CD4-positive, alpha-beta T cell treated with Interleukin-15 for 4 hours (primary cell): ENCODE results near the gene PTN.

Source experiments
- DNase-seq: peaks from one replicate; pipeline ENCODE4 v3.0.0-alpha.2; 2020; ENCODE audit warnings: low spot score

PTN gene

GRCh38 chr7:137343281-137343841 lies at the start of gene PTN:
PTN (minus strand) TSS chr7:137343733; CDS start chr7:137254973, 88,760 bp downstream.
- DNase-seq: no peak

- no peak for DNase-seq
Measured at GRCh38 chr7:137390076-137390475, 46.5 kb upstream of the PTN start.

GRCh38 chr7:137388916-137389315 lies 45.4 kb upstream of the PTN start:
- DNase-seq: no peak

- DNase-seq: no peak
Measured at GRCh38 chr7:137386966-137387365, 43.4 kb upstream of the PTN start.

- DNase-seq: no peak
Measured at GRCh38 chr7:137381045-137381444, 37.5 kb upstream of the PTN start.

GRCh38 chr7:137373507-137373906 lies 30.0 kb upstream of the PTN start:
- DNase-seq: no peak

GRCh38 chr7:137371616-137372015 lies 28.1 kb upstream of the PTN start:
- no peak for DNase-seq

- DNase-seq: no peak
Measured at GRCh38 chr7:137366995-137367394, 23.5 kb upstream of the PTN start.

- no peak for DNase-seq
Measured at GRCh38 chr7:137363683-137364082, 20.1 kb upstream of the PTN start.

GRCh38 chr7:137360087-137360679 lies 16.6 kb upstream of the PTN start:
- DNase-seq: no peak

GRCh38 chr7:137354961-137355360 lies 11.4 kb upstream of the PTN start:
- DNase-seq: no peak

GRCh38 chr7:137354396-137354795 lies 10.9 kb upstream of the PTN start:
- DNase-seq: no peak

GRCh38 chr7:137351941-137352340 lies 8.4 kb upstream of the PTN start:
- no peak for DNase-seq

- no peak for DNase-seq
Measured at GRCh38 chr7:137345799-137346449, 2.4 kb upstream of the PTN start.

GRCh38 chr7:137342828-137343261 lies 688 bp downstream of the PTN start:
- no peak for DNase-seq

GRCh38 chr7:137342265-137342664 lies 1.3 kb downstream of the PTN start:
- DNase-seq: no peak

- no peak for DNase-seq
Measured at GRCh38 chr7:137337902-137338301, 5.6 kb downstream of the PTN start.

- DNase-seq: no peak
Measured at GRCh38 chr7:137335814-137336213, 7.7 kb downstream of the PTN start.

GRCh38 chr7:137331378-137331777 lies 12.2 kb downstream of the PTN start:
- no peak for DNase-seq

- no peak for DNase-seq
Measured at GRCh38 chr7:137329411-137329810, 14.1 kb downstream of the PTN start.

- no peak for DNase-seq
Measured at GRCh38 chr7:137328373-137329120, 15.0 kb downstream of the PTN start.

GRCh38 chr7:137325927-137326326 lies 17.6 kb downstream of the PTN start:
- DNase-seq: no peak
